Testis (tissue), 3 donors: ENCODE results near the gene ATP6V1G2. TPM values are rescaled to one million over a fixed set of nuclear protein-coding genes. Genes with fewer than 3 reads are reported as not detected.

Experiments
- DNase-seq: peaks from one replicate; pipeline ENCODE4 v3.0.0-alpha.2; 2019
- H3K27ac ChIP-seq, 2 donors: fragments of 200-600 bp; sonication (generic); one replicate each; pipeline ENCODE4 v1.5.1; 2019
- H3K27me3 ChIP-seq: fragments of 200-600 bp; sonication (generic); one replicate; pipeline ENCODE4 v1.5.1; 2019
- H3K36me3 ChIP-seq: fragments of 200-600 bp; sonication (generic); one replicate; pipeline ENCODE4 v1.5.1; 2017; ENCODE audit warnings: low read depth; ENCODE audit errors: missing control alignments
- H3K4me1 ChIP-seq: fragments of 200-600 bp; sonication (generic); one replicate; pipeline ENCODE4 v1.5.1; 2019
- H3K4me3 ChIP-seq, 2 donors: fragments of 200-600 bp; sonication (generic); one replicate each; pipeline ENCODE4 v1.5.1; 2017 to 2019
- H3K9me3 ChIP-seq: fragments of 200-600 bp; sonication (generic); one replicate; pipeline ENCODE4 v1.5.1; 2017
- POLR2A ChIP-seq: fragments of 450-650 bp; IDR thresholded peaks from one replicate; pipeline ENCODE4 v1.6.1; 2017; ENCODE audit warnings: antibody characterized with exemption, mild to moderate bottlenecking, moderate library complexity
- WGBS, 2 donors: methylation state at CpG; one replicate each; pipeline ENCODE4 v1.1.5; 2018; 5-methylcytosine and 5-hydroxymethylcytosine counted together
- intact Hi-C: fragments of 100-400 bp; cut with DNase I; formaldehyde crosslinking; loops from one replicate; pipeline ENCODE4 v1.15.1; 2023; ENCODE audit warnings: low total_unique reads
- polyA plus RNA-seq: library from polyadenylated mRNA; stranded (reverse); fragments of 350-450 nt; fragmentation: Illumina TruSeq; extraction: RNeasy Lipid Tissue Mini Kit (QIAGEN cat#74804); gene quantifications from one replicate; pipeline ENCODE4 v1.2.3, GENCODE V29; 2014; ENCODE audit warnings: low read depth, low replicate concordance; ENCODE audit not compliant: insufficient read depth
- total RNA-seq, 2 donors: library from RNA; depleted of rRNA; stranded (reverse); fragments of >200 nt; gene quantifications; one replicate each; pipeline ENCODE4 v1.2.3, GENCODE V29; 2016
- TF ChIP-seq, protein P1 (sequence below), 3 experiments: fragments of 450-650 bp in 2 of 3; fragments of 200-600 bp in 1 of 3; sonication (generic) in 1 of 3; IDR thresholded peaks; one replicate each; pipeline ENCODE4 v1.5.1; 2016 to 2019; ENCODE audit warnings: antibody characterized with exemption in 3 of 3, mild to moderate bottlenecking in 2 of 3, moderate library complexity in 1 of 3

ATP6V1G2 gene
- total and polyA plus RNA-seq, 3 donors from 2014 or later: 3.3 to 6.9 (median 4.7) TPM

- intact Hi-C loops: no loop called here
- no peaks in the 10 kb centered on the region for H3K4me1 ChIP-seq
- no peak overlapping the region for H3K27ac ChIP-seq
- H3K36me3 ChIP-seq: no peaks in the 10 kb centered on the region
- WGBS, 2 donors: 66 to 67% methylated on average over 11 to 12 of the region's 12 CpGs
- H3K27me3 ChIP-seq: no peaks in the 10 kb centered on the region
- H3K9me3 ChIP-seq: no peaks in the 10 kb centered on the region
- H3K4me3 ChIP-seq: no peak overlapping the region
- TF ChIP-seq POLR2A: no peak
- TF ChIP-seq, protein P1, sequence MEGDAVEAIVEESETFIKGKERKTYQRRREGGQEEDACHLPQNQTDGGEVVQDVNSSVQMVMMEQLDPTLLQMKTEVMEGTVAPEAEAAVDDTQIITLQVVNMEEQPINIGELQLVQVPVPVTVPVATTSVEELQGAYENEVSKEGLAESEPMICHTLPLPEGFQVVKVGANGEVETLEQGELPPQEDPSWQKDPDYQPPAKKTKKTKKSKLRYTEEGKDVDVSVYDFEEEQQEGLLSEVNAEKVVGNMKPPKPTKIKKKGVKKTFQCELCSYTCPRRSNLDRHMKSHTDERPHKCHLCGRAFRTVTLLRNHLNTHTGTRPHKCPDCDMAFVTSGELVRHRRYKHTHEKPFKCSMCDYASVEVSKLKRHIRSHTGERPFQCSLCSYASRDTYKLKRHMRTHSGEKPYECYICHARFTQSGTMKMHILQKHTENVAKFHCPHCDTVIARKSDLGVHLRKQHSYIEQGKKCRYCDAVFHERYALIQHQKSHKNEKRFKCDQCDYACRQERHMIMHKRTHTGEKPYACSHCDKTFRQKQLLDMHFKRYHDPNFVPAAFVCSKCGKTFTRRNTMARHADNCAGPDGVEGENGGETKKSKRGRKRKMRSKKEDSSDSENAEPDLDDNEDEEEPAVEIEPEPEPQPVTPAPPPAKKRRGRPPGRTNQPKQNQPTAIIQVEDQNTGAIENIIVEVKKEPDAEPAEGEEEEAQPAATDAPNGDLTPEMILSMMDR (IDR thresholded peaks at IDR 0.05): no peak
- no peak for DNase-seq
Observed at GRCh38 chr6:31587791-31588777, 41.7 kb upstream of the ATP6V1G2 start.

DNA sequence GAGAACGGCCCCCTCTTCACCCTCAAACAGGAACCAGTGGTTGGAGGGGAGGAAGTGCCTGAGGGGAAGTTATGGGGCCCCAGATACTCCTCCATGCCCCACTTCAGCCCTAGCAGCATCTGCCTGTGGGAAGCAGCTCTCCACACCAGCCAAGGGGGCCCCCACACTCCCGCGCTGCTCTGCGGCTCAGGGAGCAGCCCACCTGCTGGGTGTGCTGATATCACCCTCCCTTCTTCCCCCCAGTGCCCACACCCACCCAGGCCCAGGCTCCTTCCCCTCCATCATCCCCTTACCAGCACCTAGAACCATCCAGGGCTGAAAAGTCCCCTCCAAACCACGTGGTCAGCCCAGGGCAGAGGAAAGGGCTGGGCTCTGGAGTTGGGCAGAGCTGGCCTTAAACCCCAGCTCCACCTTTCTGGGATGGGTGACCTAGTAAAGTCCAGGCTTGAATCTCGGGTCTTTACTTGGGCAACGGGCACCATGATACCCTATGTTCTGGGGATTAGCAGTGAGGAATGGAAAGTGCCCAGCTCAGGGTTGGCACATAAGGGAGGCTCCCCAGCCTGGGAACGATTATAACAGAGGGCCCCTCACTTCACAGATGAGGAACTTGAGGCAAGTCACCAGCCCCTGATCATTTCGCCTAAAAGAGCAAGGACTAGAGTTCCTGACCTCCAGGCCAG is 40.3 kb upstream of the ATP6V1G2 start:
- Histone ChIP-seq H3K9me3 (no peaks in the 10 kb centered on the region), H3K4me3 (no peak overlapping the region), H3K27ac (no peak overlapping the region), H3K36me3 (no peaks in the 10 kb centered on the region), H3K27me3 (no peaks in the 10 kb centered on the region), H3K4me1 (no peaks in the 10 kb centered on the region)
- 62 to 73% methylated on average over 8 to 9 of the region's 9 CpGs for WGBS, 2 donors
- no peak for TF ChIP-seq POLR2A
- TF ChIP-seq, protein P1 (IDR thresholded peaks at IDR 0.05): no peak
- no peak for DNase-seq
- intact Hi-C loops: no loop called here

DNA sequence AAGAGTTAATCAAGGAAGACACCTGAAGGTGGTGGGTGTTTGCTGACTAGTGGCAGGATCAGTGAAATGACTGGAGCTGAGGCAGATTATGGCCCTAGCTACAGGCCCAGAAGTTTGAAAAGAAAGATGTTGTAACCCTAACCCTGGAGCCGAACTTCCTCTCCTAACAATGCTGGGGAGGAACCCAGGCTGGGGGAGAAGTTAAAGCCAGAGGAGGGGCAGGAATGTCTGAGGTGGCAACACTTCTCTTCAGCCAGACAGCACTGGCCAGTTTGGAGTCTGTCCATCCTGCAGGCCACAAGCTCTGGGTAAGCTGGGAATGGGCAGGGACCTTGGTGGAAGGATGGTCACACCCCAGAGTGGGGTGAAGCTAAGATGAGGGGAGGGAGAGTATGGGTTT is 39.6 kb upstream of the ATP6V1G2 start, which contains the start of gene LST1:
LST1 (plus strand) TSS at position 270 of the 400 bp plus-strand sequence. CDS start 1,023 bp downstream, outside the sequence.
- no peak within 1 kb of the TSS for H3K4me3 ChIP-seq
- H3K27ac ChIP-seq: no peak within 1 kb of the TSS
- 56 to 73% methylated on average over 1 of the region's 1 CpG for WGBS, 2 donors
- H3K9me3 ChIP-seq: no peaks in the 10 kb centered on the region
- H3K27me3 ChIP-seq: no peaks in the 10 kb centered on the region
- intact Hi-C loops: no loop called here
- TF ChIP-seq POLR2A: no peak
- TF ChIP-seq, protein P1 (IDR thresholded peaks at IDR 0.05): no peak
- no peaks in the 10 kb centered on the region for H3K36me3 ChIP-seq
- H3K4me1 ChIP-seq: no peaks in the 10 kb centered on the region
- no peak for DNase-seq

DNA sequence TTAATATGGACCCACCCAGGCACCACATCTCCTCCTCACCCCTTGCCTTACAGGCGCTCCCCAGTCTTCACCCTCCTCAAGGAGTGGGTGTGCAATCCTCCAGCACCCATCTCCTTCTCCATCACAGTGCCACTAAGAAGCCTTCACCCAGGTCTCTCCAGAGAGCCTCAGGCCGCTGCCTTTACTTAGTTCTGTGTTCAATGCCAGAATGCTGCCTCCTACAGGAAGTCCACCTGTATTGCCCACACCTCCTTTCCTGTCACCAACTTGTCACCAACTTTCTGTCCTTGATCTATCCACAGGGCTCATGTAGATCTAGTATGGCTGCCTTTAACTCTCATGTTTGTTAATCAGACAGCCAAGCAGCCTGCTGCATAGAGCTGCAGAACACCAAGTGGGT is 39.1 kb upstream of the ATP6V1G2 start:
- WGBS, 2 donors: 80 to 89% methylated on average over 2 of the region's 2 CpGs

More for the DNA sequence above, 39.1 kb upstream of the ATP6V1G2 start:
- Histone ChIP-seq H3K27ac (no peak overlapping the region), H3K36me3 (no peaks in the 10 kb centered on the region), H3K4me3 (no peak overlapping the region), H3K9me3 (no peaks in the 10 kb centered on the region), H3K4me1 (no peaks in the 10 kb centered on the region), H3K27me3 (no peaks in the 10 kb centered on the region)
- intact Hi-C loops: no loop called here
- TF ChIP-seq, protein P1 (IDR thresholded peaks at IDR 0.05): no peak
- TF ChIP-seq POLR2A: no peak
- DNase-seq: no peak
